Amniotic stem cell (primary cell): ENCODE data around the gene KSR1.
"Not testable (repeated sequence)": the region's sequence is repeated elsewhere in the genome, so short reads cannot be mapped to it uniquely, and the experiment has no call there.

Experiments
- DNase-seq: peaks from one replicate; lab custom pipeline; 2025; lab: John Stamatoyannopoulos, UW

KSR1 gene

GRCh38 chr17:27633312-27634025 is 177.2 kb downstream of the KSR1 start:
- no peak for DNase-seq

GRCh38 chr17:27634026-27634335 is 177.7 kb downstream of the KSR1 start:
- DNase-seq = no peak

- no peak for DNase-seq
Observed at GRCh38 chr17:27634776-27635175, 178.5 kb downstream of the KSR1 start.

- no peak for DNase-seq
Observed at GRCh38 chr17:27635275-27635823, 179.1 kb downstream of the KSR1 start.

DNA sequence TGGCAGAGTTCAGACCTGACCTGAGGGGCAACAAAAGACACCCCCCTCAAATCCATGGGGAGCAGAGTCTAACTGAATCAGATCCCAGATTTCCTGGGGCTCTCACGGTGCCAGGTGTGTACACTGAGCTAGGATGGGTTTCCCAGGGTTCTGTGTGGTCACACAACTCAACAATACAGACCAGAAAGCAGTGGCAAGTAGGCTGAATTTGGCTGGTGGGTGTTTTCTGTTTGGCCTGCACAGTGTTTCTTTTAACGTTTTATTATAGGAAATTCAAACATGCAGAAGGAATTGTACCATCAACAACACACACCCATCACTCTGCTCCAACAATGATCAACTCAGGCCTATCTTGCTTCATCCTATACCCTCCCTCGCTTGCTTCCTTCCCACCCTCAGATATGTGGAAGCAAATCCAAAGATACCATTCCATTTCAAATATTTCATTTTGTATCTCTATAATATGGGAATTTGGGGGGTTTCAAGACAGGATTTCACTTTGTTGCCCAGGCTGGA is 179.8 kb downstream of the KSR1 start:
- not testable (repeated sequence) for DNase-seq

GRCh38 chr17:27637818-27638217 is 181.6 kb downstream of the KSR1 start:
- DNase-seq = not testable (repeated sequence)

DNA sequence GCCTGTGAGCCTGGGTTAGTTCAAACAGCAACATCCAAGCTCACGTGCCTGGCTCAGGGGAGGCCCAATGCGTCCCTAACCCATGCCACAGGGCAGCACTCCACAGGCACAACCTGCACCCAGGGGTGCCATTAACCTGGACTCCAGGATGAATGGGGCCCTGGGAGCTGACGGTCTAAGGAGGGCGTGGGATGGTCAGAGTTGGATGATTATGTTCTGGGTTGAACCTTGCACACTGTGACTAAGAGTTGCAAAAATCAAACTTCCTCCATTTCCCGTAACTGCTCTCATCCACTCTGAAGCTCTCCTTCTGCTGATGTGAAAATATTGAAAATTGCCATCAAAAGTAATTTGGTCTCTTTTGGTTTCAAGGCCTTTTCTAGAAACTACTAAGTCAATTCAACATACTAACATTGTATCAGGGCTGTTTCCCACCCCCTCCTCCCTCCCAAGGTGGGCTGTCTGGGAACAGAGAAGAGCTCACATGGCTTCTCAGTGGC is 182.2 kb downstream of the KSR1 start:
- not testable (repeated sequence) for DNase-seq

DNA sequence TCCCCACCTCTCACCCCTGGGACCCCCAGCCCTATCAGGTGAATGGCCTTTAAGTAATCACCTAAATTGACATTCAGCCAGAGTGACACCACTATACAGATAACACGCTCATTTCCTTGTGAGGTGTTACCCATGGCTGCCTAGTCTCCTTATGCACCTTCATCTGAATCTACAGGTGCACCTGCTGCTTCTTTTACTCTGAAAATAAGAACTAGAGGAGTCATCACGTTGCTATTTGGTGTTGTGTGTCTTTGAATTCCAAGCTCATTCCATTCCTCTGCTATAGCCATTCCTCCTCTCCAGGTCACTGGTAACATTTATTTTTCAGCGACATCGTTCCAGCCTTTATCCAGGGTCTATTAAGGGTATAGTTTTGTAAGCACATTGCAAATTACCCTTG is 184.5 kb downstream of the KSR1 start:
- DNase-seq = no peak

GRCh38 chr17:27644586-27644985 is 188.3 kb downstream of the KSR1 start:
- DNase-seq = no peak

- not testable (repeated sequence) for DNase-seq
Observed at GRCh38 chr17:27645621-27646020, 189.4 kb downstream of the KSR1 start.

DNA sequence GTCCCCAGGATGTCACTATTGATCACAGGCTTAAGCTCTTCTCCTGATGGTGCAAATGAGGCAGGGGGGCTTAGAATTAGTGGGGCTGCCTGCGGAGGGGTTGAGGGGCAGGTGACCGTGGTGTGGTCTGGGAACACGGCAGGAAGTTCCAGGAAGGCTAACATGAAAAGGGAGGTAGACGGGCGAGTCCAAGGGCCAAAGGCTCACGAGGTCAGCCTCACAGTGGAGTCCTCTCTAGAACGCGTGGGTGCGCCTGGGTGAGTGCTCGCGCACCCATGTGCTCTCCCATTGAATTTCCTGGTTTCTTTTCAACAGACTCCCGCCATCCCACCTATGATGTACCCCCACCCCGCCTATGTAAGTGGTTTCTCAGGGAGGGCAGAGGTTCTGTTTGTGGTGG is 190.0 kb downstream of the KSR1 start:
- DNase-seq = no peak

DNA sequence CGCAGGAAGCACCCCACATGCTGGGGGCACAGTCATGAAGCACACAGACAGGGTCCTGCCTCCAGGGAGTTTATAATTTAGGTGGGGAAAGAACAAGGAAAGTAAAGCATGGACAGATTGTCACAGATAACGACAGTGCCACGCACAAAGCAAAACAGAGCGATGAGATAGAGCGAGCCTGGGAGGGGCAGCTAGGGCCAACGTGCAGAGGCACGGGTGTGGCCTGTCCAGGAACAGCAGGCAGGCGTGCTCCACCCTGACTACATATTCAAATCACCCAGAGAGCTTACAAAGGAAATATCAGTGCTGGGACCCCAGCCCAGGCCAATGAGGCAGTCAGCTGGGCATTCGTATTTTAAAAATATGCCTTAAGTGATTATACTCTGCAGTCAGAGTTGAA is 191.5 kb downstream of the KSR1 start:
- DNase-seq = no peak

- not testable (repeated sequence) for DNase-seq
Observed at GRCh38 chr17:27649111-27649571, 192.9 kb downstream of the KSR1 start.

GRCh38 chr17:27649929-27650328 is 193.7 kb downstream of the KSR1 start:
- no peak for DNase-seq

DNA sequence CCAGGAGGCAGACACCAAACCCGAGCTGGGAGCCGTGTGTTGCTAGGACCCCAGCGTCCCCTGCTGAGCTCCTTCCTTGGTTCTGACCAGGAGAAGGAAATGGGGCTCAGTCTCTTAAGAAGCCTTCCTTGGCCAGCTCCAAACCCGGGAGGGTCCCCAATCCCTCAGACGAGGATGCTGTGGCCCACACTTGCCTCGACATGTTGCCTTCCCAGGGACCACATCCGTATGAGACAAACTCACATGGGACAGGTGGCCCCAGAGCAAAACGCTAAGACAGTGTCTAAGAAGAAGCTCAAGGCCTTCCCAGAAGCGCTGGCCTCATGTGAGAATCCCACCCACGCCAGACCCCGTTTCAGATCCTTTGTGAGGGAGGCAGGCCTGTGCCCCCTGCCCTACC is 194.6 kb downstream of the KSR1 start:
- no peak for DNase-seq

GRCh38 chr17:27651411-27652345 is 195.4 kb downstream of the KSR1 start:
- no peak for DNase-seq

- not testable (repeated sequence) for DNase-seq
Observed at GRCh38 chr17:27653449-27653971, 197.3 kb downstream of the KSR1 start.

DNA sequence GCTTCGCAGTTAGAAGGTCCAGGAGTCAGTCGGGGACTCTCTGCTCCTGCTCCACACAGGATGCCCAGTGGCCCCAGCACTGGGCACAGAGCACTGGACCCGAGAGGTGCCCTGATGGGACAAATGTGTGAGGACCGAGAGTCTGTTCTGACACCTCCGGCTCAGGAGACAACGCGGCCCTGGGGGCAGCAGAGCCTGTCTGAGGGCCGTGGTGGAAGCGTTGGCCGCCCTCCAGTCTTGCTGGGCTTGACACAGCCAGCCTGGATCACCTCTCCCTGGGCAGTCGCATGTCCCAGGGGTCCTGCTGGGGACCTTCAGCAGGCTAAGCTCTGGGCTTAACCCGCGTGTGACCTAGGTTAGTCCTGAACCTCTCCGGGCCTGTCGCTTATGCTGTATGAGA is 197.9 kb downstream of the KSR1 start:
- DNase-seq = no peak

GRCh38 chr17:27654654-27655524 is 198.6 kb downstream of the KSR1 start:
- DNase-seq = no peak

GRCh38 chr17:27655525-27656111 is 199.4 kb downstream of the KSR1 start:
- DNase-seq = not testable (repeated sequence)

DNA sequence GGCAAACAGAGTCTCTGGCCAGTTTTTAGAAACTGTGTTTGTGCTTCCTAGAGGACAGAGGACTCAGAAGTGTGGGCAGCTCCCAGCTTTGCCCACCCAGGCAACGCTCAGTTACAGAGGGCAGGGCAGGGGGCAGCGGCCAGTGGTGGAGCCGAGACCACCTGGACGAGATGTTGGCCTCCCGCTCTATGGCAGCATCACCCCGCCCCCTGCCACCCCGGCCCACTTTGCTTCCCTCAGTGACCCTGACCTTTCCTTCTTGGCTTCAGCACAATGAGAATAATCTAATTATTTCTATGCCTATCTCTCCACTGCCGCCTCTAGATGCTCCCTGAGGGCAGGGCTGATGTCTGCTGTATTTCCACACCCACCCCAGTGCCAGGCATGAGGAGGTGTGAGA is 200.4 kb downstream of the KSR1 start:
- DNase-seq = not testable (repeated sequence)
